Cardiac fibroblast (primary cell): Measurements from ENCODE around the gene ANGEL2.
A peak's percentile ranks its signal among the peaks of the same experiment; 100 is the strongest.

Experiments used
- DNase-seq, 2 donors: peaks; one replicate each; pipeline versions ENCODE4 v3.0.0 to v3.0.0-alpha.2; 2010; ENCODE audit warnings: low read depth in 2 of 2
- H3K4me3 ChIP-seq, 2 donors: replicated peaks in 1 of 2; 1 replicate in 1 of 2; 2 replicates in 1 of 2; pipeline ENCODE4 v1.5.1; 2011; ENCODE audit warnings: low read depth in 2 of 2, low read length in 2 of 2, mild to moderate bottlenecking in 2 of 2, moderate library complexity in 1 of 2
- TF ChIP-seq, protein P1 (sequence below): IDR thresholded peaks from one replicate; pipeline ENCODE4 v1.5.1; 2011; ENCODE audit warnings: low read depth, mild to moderate bottlenecking, low read length, inconsistent platforms

Gene ANGEL2

DNA sequence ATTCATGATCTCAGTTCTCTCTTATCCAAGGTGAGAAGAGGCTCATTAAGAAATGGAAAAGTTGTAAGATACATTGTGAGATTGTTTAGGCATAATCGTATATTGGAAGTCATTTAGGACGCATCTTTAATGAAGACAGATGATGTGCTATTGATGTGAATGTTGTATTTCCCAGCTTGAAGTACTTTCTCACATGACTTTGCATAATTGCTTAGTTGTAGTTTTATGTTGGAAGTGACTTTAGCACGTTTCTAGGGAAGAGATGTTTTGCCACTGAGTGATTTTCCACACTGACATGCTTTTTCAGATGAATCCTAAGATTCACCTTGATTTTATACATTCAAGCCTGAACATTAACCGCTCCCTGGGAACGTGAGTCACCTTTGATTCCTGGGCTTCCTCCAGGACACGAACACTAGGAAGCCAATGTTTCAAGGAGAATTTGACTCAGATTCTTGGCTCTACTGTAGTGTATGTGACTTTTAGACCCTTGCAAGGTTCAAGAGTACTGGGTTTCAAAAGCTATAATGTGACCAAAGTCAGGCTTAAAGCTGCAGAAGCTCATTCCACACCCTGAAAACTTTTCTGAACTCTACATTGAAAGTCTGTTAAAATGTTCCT, 27.9 kb downstream of the ANGEL2 start:
- no peak overlapping the region for H3K4me3 ChIP-seq
- peak; percentile 28 to 56 for DNase-seq
- TF ChIP-seq, protein P1, sequence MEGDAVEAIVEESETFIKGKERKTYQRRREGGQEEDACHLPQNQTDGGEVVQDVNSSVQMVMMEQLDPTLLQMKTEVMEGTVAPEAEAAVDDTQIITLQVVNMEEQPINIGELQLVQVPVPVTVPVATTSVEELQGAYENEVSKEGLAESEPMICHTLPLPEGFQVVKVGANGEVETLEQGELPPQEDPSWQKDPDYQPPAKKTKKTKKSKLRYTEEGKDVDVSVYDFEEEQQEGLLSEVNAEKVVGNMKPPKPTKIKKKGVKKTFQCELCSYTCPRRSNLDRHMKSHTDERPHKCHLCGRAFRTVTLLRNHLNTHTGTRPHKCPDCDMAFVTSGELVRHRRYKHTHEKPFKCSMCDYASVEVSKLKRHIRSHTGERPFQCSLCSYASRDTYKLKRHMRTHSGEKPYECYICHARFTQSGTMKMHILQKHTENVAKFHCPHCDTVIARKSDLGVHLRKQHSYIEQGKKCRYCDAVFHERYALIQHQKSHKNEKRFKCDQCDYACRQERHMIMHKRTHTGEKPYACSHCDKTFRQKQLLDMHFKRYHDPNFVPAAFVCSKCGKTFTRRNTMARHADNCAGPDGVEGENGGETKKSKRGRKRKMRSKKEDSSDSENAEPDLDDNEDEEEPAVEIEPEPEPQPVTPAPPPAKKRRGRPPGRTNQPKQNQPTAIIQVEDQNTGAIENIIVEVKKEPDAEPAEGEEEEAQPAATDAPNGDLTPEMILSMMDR: no peak

- TF ChIP-seq, protein P1: no peak
- H3K4me3 ChIP-seq: no peak overlapping the region
- no peak for DNase-seq
These were observed 29.1 kb downstream of the ANGEL2 start for GRCh38 chr1:212986551-212986950.

GRCh38 chr1:212984522-212985291, 31.0 kb downstream of the ANGEL2 start:
- TF ChIP-seq, protein P1: no peak
- DNase-seq: no peak
- H3K4me3 ChIP-seq: no peak overlapping the region

- no peak overlapping the region for H3K4me3 ChIP-seq
- TF ChIP-seq, protein P1: no peak
- no peak for DNase-seq
These were observed 32.2 kb downstream of the ANGEL2 start for GRCh38 chr1:212983482-212983881.

DNA sequence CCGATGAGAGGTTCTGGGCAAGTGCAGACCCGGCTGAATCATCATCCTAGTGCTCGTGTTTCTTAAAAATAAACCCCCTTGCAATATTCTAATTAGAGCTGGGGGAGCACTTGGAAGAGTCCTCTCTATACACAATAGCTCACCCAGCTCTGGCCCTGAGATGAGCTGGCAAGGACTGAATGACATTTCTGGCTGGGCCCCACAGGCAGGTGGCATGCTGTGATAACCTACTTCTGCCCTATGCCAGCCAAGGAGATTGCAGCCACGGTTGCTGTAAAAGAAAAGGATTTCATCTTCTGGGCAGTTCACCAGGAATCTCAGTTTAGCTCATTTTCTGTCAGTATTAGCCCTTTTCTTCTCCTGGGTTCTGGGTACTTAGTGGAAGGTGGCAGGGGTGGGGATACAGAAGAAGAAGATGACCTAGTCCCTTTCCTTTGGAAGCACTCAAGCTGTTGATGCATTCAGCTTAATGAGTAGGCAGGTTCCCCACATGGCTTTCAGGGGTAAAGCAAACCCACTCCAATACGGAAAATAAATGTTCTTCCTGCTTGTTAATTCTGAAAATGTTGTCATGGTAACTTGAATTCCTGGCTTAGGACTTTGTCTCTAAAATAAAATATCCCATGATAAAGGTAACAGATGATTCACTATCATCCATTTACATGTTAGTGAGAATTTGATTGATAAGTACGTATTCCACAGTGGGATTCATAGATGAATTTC, 33.1 kb downstream of the ANGEL2 start:
- no peak overlapping the region for H3K4me3 ChIP-seq
- TF ChIP-seq, protein P1: no peak
- DNase-seq: no peak

DNA sequence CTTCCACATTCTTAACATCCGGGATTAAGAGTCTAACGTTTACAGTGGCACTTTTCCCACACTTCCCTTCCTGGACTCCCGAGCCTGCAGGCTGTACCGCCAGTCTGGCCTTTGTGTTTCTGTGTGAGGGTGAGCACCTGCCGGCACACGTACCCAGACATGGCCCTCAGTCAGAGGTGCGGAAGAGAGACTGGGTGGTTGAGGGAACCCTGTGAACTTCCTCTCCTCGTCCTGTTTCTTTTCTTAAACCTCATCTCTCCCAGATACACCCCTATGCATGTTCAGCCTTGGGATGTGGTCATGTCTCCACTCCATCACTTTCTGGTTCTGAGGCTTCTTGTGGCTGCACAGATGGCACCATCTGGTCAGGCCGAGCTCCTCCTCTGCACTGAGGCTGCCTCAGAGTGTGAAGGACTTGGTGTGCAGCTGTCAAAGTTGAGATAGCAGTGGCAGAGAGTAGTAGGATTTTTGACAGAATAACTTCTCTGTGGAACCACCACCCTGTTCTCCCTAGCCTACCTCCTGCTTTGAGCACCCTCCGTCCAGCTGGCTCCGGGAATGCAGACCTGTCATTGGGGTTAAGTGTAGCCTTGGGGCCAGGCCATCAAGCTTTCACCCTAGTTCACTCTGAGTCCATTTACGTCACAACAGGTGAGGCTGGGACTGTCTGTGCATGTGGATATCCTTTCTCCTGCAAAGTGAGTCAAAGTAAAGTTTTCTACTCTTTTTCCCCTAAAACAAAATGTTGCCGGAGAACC, 33.9 kb downstream of the ANGEL2 start:
- no peak overlapping the region for H3K4me3 ChIP-seq
- no peak for DNase-seq
- TF ChIP-seq, protein P1: no peak
